GM10847 (cell line): ENCODE results near the gene IVL.

ENCODE experiments used
- POLR2A ChIP-seq: IDR thresholded peaks from 2 replicates; pipeline ENCODE4 v1.6.1; 2011; ENCODE audit not compliant: insufficient read length; ENCODE audit errors: extremely low read depth

Gene IVL, protein sequence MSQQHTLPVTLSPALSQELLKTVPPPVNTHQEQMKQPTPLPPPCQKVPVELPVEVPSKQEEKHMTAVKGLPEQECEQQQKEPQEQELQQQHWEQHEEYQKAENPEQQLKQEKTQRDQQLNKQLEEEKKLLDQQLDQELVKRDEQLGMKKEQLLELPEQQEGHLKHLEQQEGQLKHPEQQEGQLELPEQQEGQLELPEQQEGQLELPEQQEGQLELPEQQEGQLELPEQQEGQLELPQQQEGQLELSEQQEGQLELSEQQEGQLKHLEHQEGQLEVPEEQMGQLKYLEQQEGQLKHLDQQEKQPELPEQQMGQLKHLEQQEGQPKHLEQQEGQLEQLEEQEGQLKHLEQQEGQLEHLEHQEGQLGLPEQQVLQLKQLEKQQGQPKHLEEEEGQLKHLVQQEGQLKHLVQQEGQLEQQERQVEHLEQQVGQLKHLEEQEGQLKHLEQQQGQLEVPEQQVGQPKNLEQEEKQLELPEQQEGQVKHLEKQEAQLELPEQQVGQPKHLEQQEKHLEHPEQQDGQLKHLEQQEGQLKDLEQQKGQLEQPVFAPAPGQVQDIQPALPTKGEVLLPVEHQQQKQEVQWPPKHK

DNA sequence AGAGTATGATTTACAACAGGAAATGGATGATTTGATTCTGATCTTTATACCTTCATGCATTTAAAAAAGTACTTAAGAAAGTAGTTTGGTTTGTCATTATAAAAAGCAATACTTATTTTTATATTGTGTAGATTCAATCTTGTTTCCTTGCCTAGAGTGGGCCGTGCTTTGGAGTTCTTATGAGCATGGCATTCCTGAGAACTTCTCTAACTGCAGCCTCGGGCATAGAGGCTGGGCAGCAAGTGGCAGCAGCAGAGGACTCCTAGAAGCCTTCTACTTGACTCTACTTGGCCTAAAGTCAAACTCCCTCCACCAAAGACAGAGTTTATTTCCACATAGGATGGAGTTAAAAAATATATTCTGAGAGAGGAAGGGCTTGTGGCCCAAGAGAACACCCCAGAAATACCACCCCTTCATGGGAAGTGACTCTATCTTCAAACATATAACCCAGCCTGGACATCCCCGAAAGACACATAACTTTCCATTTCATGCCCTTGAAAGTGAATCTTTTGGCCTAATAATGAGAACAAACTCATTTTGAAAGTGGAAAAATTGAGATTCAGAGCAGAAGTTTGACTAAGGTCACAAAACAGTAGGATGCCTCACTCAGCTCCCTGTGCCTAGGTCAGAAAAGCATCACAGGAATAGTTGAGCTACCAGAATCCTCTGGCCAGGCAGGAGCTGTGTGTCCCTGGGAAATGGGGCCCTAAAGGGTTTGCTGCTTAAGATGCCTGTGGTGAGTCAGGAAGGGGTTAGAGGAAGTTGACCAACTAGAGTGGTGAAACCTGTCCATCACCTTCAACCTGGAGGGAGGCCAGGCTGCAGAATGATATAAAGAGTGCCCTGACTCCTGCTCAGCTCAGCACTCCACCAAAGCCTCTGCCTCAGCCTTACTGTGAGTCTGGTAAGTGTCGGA is at the start of gene IVL:
Gene IVL, plus strand, starts transcription at position 861 of the 916 bp plus-strand sequence. CDS start 1,252 bp downstream, outside the sequence.
- no peak for TF ChIP-seq POLR2A

DNA sequence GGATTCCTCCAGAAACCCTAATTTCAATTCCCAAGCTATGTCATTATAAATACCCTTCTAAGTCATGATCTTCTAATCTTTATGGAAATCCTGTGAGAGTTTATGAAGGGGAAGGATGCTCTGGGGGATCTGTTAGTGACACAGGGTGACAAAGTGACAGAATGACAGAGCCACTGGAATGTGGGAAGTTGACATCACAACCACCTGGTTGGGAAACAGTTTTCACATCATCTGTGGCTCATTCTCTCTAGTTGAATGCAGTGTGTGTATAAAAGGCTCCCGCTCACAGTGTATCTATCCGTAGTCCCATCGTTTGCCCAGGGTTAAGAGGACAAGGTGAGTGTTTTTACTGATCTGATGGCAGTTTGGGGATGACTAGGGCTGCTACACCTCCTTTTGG is 48.6 kb upstream of the IVL start, which contains the start of gene LCE7A:
Gene LCE7A, plus strand, starts transcription at position 301 of the 400 bp plus-strand sequence. CDS start 702 bp downstream, outside the sequence.
- no peak for TF ChIP-seq POLR2A

DNA sequence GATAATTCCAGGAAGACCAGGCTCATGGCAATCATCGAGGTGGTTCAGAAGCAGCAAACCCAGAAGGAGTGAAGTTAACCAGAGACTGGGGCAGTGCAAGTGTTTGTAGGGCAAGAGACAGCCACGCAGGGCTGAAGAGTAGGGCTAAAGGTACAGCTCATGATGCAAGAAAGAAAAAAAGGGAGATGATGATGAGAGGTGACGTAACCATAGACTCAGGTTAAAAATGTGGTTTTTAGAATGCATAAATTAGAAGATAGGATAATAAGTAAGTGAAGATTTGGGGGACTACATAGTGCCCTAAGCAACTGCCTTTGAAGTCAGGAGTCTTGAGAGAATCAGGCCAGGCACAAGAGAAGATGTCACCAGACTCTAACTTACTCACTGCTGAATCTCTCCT is 48.2 kb upstream of the IVL start:
- TF ChIP-seq POLR2A: no peak

DNA sequence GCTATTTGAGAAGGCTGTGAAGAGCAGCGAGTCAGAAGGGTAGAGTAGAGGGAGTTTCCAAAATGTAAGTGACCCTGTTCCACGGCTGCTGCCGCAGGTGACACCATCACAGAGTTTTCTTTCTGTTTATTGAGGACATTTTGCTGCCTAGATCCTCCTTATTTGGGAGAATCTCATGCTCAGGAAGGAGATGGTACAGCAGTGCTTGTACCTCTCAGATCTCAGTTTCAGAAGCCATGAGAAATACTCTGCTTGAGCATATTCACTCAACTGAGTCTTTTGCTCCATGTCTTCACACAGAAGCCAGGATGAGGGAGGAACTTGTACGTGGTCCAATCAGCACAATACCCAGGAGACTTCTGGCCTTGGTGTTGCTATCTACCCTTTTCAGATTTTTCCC is 47.0 kb upstream of the IVL start:
- no peak for TF ChIP-seq POLR2A

DNA sequence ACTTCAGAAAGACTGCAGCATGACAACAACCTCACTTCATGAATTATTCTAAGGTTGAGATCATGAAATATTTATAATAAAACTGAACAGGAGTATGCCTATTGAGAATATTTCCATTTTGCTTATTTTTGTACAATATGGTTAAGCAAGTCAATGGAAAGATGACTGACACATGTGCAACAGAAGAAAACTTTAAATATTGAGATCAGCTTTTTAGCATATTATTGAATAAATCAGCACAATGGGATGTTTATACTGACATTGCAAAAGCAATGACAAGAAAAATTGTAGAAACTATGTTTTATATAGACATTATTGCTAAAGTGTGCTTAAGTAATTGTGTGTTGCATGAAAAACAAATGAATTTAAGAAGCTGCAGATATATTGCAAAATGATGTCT is 43.9 kb upstream of the IVL start:
- no peak for TF ChIP-seq POLR2A

DNA sequence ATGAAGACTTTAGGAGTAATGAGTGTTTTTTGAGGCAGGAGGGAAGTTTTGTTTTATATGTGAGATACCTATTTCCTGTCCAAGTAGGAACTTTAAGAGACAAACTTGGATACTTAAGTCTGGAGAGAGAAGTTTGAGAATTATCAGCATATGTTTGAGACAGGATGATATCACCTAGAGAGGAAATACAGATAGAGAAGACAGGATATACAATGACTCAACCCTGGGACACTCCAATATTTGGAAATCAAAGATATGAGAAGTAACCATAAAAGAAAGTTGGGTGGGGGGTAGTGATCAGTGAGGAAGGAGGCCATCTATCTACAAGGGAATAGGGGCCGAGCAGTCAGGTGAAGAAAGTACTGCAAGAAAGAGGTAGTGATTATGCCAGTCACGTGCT is 42.0 kb upstream of the IVL start:
- TF ChIP-seq POLR2A: no peak

DNA sequence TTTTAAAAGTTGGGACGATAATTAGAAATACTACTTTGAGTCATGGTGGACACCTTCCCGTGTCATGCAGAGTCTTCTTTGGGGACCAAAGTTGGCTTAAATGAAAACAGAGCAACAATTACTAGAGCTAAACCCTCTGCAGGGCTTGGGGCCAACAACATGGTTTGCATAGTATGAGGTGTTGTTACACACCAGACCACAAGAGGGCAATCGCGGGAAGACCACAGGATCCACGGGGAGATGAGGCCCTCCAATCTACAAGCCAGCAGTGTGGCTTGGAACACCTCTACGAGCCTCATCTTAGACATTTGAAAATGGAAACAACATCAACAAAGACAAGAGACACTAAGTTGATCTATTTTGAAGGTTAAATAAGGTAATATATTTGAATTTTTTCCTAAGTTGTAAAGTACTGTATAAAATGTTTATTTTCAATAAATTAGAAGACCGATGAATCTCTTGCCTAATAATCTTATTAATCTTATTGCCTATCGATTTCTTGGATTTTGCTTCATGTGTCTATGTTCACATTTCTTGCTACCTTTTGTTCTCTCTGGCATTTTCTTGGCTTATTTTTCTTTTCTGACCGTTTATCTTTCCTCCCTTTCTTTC is 38.4 kb upstream of the IVL start:
- TF ChIP-seq POLR2A: no peak

DNA sequence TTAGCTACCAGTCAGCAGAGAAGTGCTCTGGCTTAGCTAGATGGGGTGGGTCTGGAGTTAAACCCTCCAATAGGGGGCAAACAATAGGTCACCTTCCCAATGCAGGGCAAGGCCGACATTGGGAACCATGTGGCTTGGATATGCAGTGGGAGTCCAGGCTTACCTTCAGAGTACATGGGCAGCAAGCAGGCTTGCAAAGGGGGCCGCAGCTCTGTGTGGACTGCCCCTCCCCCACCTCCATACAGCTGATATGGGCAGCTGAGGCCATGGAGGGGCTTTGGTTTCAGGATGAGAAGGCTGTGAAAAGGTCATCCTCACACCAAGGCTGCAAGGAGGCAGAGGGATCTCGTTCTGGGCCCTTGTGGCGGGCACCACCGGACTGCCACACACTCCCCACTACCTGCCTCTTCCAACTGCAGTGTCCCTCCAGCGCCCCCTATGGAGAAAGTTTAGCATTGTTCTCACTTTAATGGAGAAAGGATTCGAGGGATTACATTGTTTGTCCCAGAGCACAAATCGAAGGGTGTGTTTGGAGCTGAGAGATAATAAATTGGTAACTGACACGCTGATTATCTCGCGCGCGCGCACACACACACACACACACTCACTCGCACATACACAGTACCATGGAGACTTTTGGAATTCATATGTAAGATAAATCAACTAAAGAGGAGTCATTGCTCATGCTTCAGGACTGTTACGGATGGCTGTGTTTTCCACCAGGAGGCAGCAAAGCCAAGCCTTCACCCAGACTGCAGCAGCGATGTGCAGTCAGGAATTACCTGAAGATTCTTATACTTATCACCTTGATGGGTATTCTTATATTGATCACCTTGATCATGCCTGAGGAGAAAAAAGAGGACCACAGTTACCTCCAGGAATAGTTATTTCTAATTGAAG is 37.3 kb upstream of the IVL start:
- no peak for TF ChIP-seq POLR2A

DNA sequence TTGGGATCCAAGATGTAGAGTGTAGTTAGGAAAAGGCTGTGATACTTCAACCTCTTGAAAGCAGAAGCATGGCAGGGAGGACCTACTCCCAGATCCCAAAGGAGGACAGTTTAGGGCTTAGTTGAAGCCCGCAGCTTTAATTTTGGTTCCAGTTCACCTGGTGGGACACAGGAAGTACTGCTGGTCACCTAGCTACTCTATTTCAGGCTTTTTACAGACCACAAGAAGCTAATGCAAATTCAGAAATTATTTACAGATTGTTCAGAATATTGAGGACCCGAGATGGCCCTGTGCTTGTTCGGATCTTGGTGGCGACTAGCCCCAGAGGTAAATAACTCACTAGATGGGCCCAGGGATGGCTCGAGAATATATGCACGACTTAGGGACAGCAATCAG is 36.6 kb upstream of the IVL start:
- TF ChIP-seq POLR2A: no peak

DNA sequence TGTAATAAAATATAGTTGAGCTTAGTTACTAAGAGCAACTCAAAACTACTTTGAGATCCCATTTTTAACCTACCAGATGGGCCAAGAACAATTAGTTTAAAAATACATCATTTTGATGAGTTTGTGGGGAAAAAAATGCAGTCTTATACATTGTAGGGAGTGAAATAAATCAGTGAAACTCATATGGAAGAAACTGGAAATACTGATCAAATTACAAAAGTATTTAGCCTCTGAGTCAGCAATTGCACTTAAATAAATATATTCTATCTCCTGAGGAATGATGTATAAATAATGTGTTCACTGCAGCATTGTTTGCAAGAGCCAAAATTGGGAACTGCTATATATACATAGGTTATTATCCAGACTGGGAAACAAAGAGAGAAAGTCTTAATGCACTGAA is 34.9 kb upstream of the IVL start:
- TF ChIP-seq POLR2A: no peak

DNA sequence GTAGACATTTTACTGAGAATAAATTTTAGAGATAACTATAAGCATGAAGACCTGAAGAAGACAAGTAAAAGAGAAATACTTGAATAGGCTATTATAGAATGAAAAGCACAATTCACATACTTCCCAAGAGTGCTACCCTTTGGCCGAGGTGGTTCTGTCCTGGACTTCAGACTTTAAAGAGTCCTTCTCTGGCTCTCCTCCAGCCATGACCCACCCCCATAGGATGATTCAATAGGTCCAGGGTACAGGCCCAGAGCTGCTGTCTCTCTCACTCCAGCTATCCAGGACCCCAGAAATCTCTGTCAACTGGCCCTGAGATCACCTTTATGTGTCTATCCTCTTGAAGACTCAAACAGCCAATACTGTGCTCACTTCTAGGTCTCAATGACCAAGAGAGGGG is 31.5 kb upstream of the IVL start:
- TF ChIP-seq POLR2A: no peak

DNA sequence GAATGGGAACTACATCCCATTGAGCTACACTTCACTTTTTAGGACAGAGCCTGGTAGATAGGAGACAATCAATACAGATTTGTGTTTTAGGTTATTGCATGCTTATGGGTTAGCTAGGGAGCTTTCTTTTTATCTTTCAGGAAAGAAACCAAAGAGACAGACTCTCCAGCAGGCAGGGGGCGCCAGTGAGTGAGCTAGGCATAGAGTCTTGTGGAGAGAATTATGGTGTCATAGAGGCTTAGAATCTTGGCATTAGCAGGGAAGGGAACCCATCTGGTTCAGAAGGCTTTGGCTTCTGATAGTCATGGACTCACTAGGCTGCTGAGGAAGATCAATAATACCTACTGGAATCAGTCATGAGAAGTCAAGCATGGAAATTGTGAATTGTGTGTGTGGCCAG is 30.3 kb upstream of the IVL start, which contains the start of gene SMCP:
Gene SMCP, plus strand, starts transcription at position 281 of the 400 bp plus-strand sequence. CDS start 6,101 bp downstream, outside the sequence.
- TF ChIP-seq POLR2A: no peak

DNA sequence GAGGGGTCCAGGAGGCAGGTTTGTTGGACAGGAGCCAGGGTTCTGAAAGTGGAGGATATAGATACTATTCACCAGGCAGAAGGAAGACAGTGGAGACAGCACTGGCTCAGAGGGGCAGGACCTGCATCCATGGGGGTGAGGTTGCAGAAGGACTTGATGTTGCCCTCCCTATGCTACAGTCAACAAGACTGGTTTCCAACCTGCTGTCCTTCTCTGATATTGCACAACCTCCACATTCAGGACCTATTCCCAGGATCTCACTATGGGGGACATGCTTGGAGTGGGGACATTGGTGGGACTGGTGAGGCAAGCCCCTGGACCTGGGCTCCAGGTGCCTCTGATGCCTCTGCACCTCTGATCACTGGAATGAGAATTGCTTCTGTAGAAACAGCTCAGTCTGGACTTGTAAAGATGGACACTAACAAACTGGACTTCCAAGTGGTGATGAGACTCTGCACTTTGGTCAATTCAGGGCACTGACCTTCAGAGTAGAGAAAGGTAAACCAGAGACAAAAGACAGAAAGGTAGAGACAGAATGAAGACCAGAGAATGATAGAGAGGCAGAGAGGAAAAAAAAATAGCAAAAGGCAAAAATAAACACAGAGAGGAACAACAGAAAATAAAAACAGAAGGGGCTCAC is 28.7 kb upstream of the IVL start:
- TF ChIP-seq POLR2A: no peak

DNA sequence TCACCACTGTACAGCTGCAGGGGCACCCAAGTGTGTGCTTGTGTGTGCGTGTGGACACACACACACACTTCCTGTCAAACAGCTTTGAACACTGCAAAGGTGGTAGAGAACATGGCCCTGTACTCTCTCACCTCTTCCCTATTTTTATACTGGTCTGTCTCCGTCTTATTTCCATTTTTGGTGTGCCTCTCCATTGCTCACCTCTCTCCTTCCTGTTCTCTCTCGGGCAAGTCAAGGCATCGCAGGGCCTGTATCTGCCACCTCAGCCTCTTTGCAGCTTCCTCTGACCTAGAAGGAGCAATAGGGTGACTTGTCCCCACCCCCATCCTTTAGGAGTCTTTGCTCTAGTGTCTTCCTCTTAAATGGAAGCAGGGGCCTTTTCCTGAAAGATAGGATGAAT is 28.0 kb upstream of the IVL start:
- no peak for TF ChIP-seq POLR2A
